ENCODE measurements around the gene HIVEP3.

HIVEP3 gene

DNA sequence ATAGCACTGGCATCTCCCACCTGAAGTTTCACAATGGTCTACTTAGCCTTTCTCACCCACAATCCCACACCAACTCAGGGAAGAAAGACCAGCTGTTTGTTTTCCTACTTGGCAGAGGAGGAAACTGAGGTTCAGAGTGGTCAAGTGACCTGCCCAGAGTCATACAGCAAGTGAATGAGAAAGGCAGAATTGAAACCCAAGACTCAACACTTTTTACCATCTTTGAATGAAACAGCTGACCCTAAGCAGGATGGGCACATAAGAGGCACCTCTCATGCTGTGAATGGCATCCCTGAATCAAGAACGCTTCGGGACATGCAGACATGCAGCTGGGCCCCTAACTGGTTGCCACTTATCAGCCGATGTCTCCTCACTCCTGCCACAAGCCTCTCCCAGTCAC, 193.8 kb downstream of the HIVEP3 start:
- DNase-seq: no peak

- no peak for DNase-seq
These were observed 194.5 kb downstream of the HIVEP3 start for GRCh38 chr1:41724248-41724647.

DNA sequence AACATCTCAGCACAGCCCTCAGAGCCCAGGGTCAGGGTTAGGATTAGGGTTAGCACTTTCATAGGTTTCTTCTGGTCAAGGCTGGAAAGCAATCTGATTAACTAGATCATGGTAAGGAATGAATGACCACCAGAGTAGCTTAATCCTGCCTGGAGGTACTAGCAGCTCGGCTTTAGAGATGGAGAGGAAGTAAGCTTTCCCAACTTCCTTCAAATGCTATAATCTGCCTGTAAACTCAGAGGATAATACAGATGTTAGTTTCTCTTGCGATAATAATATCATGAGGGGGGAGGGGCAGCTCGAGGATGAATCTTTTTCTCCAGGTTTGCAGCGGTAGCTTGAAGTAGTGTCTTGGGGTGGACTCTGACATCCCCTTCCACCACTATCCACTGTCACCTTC, 194.9 kb downstream of the HIVEP3 start:
- DNase-seq: no peak

DNA sequence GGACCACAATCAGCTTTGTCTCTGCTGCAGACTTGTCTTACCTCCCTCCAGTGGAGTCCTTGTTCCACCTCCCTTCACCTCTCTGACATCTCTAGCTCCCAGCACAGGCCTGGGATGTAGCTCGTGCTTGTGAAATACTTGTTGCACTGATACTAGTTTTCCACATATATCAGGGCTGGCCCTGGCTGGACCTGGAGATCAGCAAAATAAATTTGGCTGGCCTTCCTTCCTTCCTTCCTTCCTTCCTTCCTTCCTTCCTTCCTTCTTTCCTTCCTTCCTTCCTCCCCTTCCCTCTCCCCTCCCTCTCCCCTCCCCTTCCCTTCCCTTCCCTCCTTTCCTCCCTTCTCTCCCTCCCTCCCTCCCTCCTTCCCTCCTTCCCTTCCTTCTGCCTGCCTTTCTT, 196.5 kb downstream of the HIVEP3 start:
- no peak for DNase-seq

GRCh38 chr1:41720861-41721410, 197.8 kb downstream of the HIVEP3 start:
- DNase-seq: no peak

DNA sequence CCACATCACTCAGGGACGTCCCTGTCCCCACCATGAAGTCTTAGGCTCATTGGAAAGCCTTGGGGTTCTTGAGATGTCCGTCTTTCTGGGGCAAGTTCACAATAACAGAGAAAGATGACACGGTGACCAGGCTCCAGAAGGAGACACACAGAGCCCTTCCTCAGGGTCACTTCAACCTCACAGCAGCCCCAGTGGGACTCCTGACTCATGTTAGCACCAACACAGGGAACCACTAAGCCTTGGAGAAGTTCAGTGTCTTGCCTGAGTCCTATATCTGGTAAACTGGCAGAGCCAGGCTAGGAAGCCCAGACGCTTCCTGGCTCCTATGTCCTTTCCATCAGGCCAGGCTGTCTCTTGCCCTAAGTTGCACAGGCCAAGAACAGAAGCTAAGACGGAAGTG, 199.1 kb downstream of the HIVEP3 start:
- no peak for DNase-seq

DNA sequence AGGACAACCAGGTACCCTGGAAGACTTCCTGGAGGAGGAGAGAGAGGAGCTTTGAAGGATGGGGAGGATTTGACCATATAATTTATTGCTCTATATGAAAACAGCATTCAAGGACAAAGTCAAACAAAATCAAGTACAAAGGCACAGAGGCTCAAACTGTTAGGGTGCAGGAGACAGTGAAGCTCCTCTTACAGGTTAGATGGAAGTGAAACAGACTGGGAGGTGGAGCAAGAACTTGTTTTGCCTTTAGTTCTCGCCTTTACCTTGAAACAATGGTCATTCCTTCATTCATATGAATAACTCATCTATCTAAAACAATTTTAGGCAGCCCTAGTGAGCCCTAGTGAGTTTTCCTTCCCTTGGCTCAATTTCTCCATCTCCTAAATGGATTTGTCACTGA, 199.6 kb downstream of the HIVEP3 start:
- no peak for DNase-seq

GRCh38 chr1:41718497-41718896, 200.2 kb downstream of the HIVEP3 start:
- DNase-seq: no peak

- peak; percentile 12 for DNase-seq
These were observed 202.3 kb downstream of the HIVEP3 start for GRCh38 chr1:41716188-41717130.

DNA sequence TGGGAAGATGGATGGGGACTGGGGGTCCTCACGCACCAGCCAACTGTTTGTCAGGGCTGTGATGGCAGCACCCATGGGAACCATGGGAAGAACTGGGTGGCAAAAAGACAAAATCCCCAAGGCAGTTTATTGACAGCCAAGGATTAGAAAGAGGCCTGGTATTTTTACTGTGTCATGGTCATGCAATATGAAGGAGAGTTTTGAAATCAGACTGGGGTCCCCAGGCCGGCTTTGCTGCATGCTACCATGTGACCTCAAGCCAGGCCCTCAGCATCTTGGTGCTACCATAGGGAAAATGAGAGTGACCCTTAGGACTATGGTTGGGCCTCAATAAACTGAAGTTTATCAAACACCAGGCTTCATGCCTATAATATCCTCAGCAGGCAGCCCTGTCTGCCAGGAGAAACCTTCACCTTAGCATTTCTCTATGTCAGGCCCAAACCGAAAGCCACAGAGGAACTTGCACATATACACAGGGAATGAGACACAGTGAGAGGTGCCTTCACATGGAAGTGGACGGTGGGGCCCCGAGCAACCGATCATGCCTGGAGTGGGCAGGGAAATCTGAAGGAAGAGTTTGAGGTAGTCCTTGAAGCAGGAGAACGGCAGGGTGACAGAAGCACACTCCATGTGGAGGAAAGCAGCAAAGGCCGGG, 203.2 kb downstream of the HIVEP3 start:
- no peak for DNase-seq

GRCh38 chr1:41714638-41715389, 203.9 kb downstream of the HIVEP3 start:
- no peak for DNase-seq

GRCh38 chr1:41713557-41714327, 205.0 kb downstream of the HIVEP3 start:
- peak; percentile 88 for DNase-seq

GRCh38 chr1:41713141-41713540, 205.6 kb downstream of the HIVEP3 start:
- DNase-seq: no peak

GRCh38 chr1:41712695-41713094, 206.0 kb downstream of the HIVEP3 start:
- no peak for DNase-seq

GRCh38 chr1:41712081-41712480, 206.6 kb downstream of the HIVEP3 start:
- DNase-seq: no peak

GRCh38 chr1:41711581-41711980, 207.1 kb downstream of the HIVEP3 start:
- DNase-seq: no peak

GRCh38 chr1:41710980-41711379, 207.7 kb downstream of the HIVEP3 start:
- no peak for DNase-seq

DNA sequence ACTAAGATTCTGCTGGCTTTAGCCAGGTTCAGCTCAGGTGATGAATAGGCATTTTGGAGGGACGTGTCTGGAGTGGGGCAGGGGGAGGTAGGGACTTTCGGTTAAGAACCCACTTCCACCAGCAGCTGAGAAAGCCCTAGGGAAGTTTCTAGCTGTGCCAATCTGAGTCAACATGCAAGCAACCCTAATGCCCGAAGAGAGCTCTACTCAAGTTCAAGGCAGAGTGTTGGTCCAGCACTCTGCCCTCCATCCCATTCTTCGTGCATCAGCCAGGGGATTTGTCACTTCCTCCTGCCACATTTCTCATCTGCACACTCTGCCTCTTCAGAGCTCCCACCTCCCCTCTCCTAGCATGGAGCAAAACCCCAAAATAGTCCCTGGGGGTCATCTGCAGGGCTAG, 208.8 kb downstream of the HIVEP3 start:
- DNase-seq: no peak

DNA sequence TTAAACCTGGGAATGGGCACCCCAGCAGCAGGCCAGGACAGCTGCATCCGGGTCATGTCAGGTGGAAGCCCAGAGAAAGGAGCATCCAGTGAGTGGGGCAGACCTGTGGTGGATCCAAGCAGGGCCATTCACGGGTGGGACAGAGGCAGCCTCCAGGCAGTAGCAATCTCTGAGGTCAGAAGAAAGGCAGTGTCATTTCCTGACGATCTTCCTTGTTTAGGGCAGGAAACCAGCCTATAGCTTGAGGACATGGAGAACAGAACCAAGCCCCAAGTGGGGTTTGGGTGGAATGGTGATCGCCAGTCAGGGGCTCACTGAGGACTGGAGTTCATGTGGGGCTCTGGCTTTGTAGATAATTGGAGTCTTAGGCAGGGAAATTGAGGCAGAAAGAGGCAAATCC, 209.4 kb downstream of the HIVEP3 start:
- no peak for DNase-seq

DNA sequence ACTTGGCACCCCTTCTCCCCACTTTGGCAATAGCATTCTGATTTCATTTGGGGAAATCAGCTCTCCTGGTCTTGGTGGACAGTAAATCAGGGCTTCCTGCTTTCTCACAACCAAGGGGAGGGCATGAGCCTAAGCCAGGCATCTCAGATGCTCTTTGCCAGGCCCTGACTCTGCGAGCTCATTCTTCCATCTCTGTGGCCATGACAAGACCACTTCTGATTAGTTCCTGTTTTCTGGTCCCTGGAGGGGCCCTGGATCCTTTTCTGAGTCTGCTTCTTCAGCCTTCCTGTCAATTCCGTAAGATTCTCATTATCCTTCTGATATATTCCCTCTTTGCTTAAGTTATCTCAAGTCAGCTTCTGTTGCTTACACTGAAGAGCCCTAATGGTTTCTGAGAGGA, 210.4 kb downstream of the HIVEP3 start:
- no peak for DNase-seq

- no peak for DNase-seq
These were observed 210.9 kb downstream of the HIVEP3 start for GRCh38 chr1:41707793-41708192.

- no peak for DNase-seq
These were observed 212.9 kb downstream of the HIVEP3 start for GRCh38 chr1:41705798-41706197.
